HG02885 (cell line): Measurements from ENCODE around the gene SMIM41.

Experiments
- ATAC-seq: cut with Tn5 transposase; IDR thresholded peaks from one replicate; pipeline ENCODE4 v1.9.1; 2021; ENCODE audit warnings: mild to moderate bottlenecking; ENCODE audit not compliant: unreplicated experiment, poor library complexity

Gene SMIM41

GRCh38 chr12:52119398-52120254 is 40.1 kb downstream of the SMIM41 start:
- no peak for ATAC-seq

GRCh38 chr12:52120951-52121823 is 41.7 kb downstream of the SMIM41 start:
- no peak for ATAC-seq

GRCh38 chr12:52121824-52122539 is 42.5 kb downstream of the SMIM41 start:
- ATAC-seq = no peak

- no peak for ATAC-seq
These were observed 43.0 kb downstream of the SMIM41 start for GRCh38 chr12:52122540-52122871.

- no peak for ATAC-seq
These were observed 43.4 kb downstream of the SMIM41 start for GRCh38 chr12:52122904-52123303.

- ATAC-seq = no peak
These were observed 44.1 kb downstream of the SMIM41 start for GRCh38 chr12:52123487-52124186.

GRCh38 chr12:52125476-52125900 is 46.0 kb downstream of the SMIM41 start:
- ATAC-seq = no peak

- no peak for ATAC-seq
These were observed 46.6 kb downstream of the SMIM41 start for GRCh38 chr12:52126050-52126604.

- ATAC-seq = no peak
These were observed 47.4 kb downstream of the SMIM41 start for GRCh38 chr12:52126605-52127578.

- ATAC-seq = no peak
These were observed 48.4 kb downstream of the SMIM41 start for GRCh38 chr12:52127683-52128450.

- no peak for ATAC-seq
These were observed 51.2 kb downstream of the SMIM41 start for GRCh38 chr12:52130711-52131110.

GRCh38 chr12:52132754-52133161 is 53.3 kb downstream of the SMIM41 start:
- ATAC-seq = no peak

- no peak for ATAC-seq
These were observed 58.2 kb downstream of the SMIM41 start for GRCh38 chr12:52137746-52138145.

- ATAC-seq = no peak
These were observed 59.6 kb downstream of the SMIM41 start for GRCh38 chr12:52139147-52139546.

GRCh38 chr12:52139579-52140062 is 60.1 kb downstream of the SMIM41 start:
- no peak for ATAC-seq

- ATAC-seq = no peak
These were observed 61.8 kb downstream of the SMIM41 start for GRCh38 chr12:52141306-52141705.

- no peak for ATAC-seq
These were observed 62.4 kb downstream of the SMIM41 start for GRCh38 chr12:52141875-52142274.

GRCh38 chr12:52142431-52142830 is 62.9 kb downstream of the SMIM41 start:
- ATAC-seq = no peak
